Activated CD4-positive, alpha-beta T cell treated with anti-CD3 and anti-CD28 coated beads, Interleukin-10, Interleukin-2, amounts not matched to agents 100 ng/mL and 50 ng/mL, durations not matched to agents 16 hours and 8 hours (primary cell): Measurements from ENCODE around the gene ORC1.
A peak's percentile ranks its signal among the peaks of the same experiment; 100 is the strongest.
"Not testable (repeated sequence)": the region's sequence is repeated elsewhere in the genome, so short reads cannot be mapped to it uniquely, and the experiment has no call there.

Experiments
- DNase-seq: peaks from one replicate; pipeline ENCODE4 v3.0.0-alpha.2; 2020

The ORC1 gene

GRCh38 chr1:52385376-52385775 is 18.8 kb downstream of the ORC1 start:
- DNase-seq = no peak

- not testable (repeated sequence) for DNase-seq
Measured at GRCh38 chr1:52369851-52370250, 34.4 kb downstream of the ORC1 start.

GRCh38 chr1:52368383-52369172 is 35.6 kb downstream of the ORC1 start:
- DNase-seq = peak; percentile 65

- no peak for DNase-seq
Measured at GRCh38 chr1:52367272-52367671, 37.0 kb downstream of the ORC1 start.

DNA sequence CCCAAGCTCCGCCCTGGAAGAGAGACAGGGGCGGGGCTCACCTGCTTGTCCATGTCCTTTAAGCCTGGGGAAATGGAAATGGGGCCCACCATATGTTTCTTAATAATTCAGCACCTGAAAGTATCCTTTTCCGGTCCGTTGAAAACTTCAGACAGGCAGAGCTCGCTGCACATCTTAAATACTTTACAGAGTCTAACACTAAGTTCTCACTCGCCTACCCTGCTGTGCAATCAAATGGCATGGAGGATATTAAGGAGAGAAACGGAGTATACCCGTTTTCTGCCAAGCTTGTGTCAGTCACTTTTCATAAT is 37.8 kb downstream of the ORC1 start:
- no peak for DNase-seq

DNA sequence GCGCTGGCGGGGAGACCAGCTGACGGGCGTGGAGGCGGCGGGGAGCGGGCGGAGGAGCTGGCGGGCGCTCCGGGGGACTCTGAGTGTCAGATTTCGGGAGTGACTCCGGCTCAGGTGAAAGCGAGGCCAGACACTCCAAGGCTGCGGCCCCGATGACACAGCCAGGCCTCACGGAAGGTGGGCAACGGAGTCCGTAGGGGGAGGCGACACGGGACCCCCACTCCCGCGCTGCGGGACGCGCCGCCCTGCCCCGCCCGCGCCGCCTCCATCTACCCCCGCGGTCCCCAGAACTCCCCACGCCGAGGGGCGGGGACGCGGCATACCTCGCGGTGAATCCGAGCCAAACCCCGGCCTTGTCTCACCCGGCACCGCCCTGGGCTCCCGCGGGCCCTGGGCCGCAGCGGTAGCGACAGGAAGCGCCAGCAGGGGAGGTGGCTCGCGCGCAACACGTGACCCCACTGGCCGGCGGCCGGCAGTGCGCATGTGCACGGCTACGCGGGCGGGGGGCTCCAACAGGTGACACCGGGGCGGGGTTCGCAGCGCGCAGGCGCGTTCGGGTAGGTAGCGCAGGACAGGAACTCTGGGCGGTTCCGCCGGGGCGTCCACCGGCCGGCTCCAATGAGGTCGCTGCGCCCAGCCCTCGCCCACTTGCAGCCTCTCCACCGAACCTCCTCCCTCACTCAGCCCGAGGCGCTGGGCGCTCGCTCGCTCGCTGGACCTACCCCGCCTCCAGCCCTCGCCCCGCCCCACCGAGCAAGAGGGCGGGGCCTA is 38.3 kb downstream of the ORC1 start, which contains the start of gene CC2D1B:
Gene CC2D1B (minus strand): TSS at position 460 of the 771 bp plus-strand sequence. CDS start 1,585 bp downstream, outside the sequence.
- peak; percentile 100 for DNase-seq

DNA sequence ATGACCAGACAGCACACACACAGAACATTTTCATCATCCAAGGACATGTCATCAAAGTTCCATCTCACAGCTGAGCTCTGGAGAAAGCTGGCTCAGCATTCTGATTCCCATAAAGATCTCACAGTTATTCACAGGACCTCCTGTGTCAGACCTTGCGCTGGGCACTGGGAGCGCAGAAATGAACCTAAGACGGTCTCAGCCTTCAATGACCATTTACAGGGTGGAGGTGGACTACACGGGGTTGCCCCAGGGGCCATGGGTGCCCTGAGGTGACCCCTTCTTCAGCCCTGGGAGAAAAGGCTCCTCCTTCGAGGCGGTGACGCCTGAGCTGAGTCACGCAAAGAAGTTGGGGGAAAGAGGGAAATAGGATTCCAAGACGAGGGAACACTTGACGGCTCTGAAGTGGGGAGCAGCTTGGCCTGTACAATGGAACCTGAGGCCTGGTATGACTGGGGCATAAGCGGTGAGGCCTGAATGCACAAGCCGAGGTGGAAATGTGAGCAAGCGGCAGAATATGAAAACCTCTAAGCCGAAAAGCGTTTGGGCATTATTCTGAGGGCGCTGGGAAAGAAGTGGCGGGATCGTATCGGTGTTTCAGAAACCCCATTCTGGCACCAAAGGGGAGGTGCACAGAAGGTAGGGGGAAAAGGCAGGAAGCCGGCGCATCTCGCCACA is 39.0 kb downstream of the ORC1 start:
- DNase-seq = peak; percentile 28

- DNase-seq = peak; percentile 13
Measured at GRCh38 chr1:52364235-52364839, 39.9 kb downstream of the ORC1 start.

- DNase-seq = no peak
Measured at GRCh38 chr1:52360595-52360968, 43.6 kb downstream of the ORC1 start.

DNA sequence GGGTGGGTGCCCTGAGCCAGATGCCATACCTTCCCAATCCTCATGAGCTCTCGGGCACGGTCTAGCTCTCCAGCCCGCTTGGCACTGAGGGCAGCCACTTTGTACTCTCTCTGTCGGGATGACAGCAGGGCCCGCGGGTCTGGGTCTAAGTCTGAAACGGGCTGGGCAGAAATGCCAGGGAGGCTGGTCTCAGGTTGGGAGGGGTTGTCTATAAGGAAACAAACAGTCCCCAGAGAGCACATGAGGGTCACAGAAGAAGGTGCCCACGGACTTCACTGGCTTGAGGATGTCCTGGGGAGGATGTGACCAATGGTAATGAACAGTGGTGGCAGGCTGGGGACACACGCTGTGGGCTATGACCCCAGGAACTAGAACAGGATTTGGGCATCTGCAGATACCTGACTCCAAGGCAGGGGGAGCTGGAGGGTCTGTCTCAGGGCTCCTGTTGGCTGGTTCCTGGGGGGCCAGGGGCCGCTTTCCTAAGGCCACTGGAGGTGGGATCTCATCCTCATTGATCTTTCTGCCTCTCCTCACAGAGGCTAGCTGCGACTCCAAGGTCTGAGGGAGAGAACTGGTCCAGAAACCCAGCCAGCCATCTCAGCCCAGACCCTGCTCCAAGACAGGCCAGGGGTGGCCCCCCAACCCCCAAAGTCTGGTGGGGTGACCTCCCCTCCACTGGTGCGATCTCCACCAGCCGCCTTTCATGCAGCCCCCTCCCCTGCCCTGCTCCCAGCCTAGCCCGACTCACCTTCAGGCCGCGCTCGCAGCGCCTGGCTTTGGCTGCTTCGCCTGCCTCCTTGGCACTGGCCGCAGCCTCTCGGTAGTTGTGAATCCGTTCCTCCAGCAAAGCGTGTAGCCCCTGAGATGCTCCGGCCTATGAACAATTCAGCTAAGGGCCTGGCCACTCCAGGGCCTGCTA is 44.3 kb downstream of the ORC1 start:
- no peak for DNase-seq

- no peak for DNase-seq
Measured at GRCh38 chr1:52358851-52359497, 45.2 kb downstream of the ORC1 start.

- no peak for DNase-seq
Measured at GRCh38 chr1:52357397-52357796, 46.8 kb downstream of the ORC1 start.

GRCh38 chr1:52356818-52357355 is 47.3 kb downstream of the ORC1 start:
- no peak for DNase-seq

DNA sequence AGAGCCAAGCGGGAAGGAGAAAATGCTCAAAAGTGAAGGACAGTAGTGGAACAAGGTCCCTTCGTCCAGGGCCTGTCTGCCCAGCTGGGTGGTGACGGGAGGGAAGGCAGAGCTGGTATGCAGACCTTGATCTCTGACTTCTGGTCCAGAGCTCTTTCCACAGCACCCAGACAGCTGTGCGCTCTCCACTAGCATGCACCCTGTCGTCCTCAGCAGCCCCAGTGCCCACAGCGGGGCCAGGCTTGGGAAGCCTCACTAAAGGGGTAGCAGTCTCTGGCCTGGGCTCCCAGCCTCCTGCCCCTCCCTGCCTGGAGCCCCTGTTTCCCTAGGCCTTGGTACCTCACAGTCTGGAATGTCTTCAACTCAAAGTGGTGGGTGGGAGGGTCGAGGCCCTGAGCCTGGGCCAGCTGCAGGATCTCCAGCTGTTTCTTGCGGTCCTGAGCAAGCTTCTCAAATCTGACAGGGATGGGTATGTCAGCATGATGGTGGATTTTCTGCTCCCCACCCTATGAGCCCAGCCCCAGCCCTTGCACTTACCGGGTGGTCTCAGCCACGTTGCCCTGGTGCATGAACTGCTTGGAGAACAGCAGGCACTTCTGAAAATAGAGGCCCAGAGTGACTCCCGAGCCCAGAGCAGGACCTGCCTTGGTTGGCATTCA is 48.2 kb downstream of the ORC1 start:
- DNase-seq = no peak

DNA sequence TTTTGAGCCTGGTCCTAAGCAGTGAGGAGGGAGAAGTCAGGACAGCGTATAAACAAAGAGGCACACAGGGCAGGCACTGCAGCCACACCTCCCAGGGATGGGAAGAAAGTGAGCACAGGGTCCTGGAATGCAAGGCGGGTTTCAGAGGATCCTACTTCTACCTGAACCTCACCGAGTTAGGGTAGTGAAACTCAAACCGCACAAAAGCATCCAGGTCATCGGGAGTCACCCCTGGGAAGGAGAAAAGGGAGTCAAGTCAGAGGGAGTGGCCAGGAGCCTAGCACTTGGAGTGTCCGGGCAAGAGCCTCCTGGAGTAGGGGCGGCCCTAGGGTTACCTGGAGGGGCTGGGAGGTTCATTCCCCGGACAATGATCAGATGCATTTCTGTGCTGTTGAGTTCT is 48.8 kb downstream of the ORC1 start:
- no peak for DNase-seq

DNA sequence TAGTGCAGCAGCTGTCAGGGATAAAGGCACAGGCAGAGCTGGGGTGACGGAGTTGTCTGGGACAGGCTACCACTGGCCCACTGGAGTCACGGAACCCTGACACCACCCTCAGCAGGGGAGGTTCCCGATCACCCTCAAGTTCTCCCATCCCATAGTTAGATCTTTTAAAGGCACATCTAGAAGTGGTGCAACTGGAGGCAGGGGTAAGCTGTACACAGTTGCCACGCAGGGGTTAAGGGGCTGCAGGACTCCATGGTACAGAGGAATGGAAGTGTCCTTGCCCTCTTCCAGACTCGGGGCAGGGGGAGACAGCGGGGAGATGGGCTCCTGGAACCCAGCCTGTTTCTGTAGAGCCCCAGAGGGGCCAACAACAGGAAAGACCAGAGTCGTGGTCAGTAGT is 51.5 kb downstream of the ORC1 start:
- no peak for DNase-seq

DNA sequence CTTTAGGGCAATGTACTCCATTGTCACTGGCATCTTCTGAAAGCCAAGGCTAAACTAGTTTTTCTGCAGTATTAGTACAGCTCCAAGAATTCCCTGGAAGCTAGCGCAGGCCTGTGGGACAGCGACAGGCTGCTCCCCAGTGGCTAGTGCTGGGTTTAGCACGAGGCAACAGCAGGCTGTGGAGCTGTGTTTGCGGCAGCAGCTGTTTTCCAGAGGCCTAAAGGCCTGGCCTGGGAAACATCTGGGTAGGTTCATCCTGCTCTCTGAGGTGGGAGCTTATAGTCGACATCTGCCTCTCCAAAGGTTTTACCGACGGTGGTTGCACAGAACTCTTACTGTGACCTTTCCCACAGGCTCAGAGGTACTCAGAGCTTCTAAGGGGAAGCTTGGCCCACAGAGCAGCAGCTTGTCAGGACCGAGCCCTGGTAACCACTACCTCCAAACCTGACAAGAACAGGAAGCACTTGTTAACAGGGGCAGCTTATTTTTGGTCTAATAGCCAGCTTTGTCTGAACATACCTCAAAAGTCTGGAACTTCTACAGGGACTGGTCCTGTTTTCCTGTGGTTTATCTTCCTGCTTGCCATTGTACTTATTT is 55.4 kb downstream of the ORC1 start:
- DNase-seq = no peak

DNA sequence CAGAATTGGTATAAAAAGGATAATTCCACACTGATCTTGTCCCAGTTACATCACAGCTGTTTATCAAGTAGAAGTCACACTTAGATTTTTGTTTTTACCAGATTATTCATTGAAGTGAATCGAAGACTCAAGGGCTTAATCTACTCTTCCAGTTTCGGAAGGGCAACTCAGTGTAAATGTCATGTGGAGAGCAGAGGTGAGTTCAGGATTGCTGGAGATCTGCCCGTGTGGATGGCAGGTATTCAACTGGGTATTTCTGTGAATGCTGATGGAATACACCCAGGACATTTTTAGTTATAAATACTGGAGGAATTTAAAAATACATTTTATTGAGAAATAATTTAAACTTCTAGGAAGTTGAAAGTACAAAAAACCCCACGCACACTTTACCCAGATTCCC is 57.6 kb downstream of the ORC1 start:
- no peak for DNase-seq

- no peak for DNase-seq
Measured at GRCh38 chr1:52345252-52345651, 59.0 kb downstream of the ORC1 start.

DNA sequence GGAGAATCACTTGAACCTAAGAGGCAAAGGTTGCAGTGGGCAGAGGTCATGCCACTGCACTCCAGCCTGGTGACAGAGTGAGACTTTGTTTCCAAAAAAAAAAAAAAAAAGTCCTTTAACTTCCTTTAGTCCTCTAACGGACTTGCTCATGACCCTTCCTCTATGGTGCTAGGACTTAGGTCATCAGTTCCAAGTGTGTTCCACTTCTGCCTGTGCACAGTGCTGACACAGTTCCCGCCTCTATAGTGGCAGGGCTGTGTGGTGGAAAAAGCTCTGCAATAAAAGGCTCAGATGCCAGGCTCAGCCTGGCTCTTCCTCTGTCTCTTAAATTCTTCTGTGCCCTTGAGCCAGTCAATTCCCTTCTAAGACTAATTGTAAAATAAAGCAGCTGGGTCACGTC is 60.2 kb downstream of the ORC1 start:
- no peak for DNase-seq
